Parathyroid adenoma (tissue), 2 donors: ENCODE measurements around the gene DNAH11.

Experiments
- H2AFZ ChIP-seq: fragments of 300-600 bp; sonication (generic); one replicate; pipeline ENCODE4 v1.7.0; 2017; ENCODE audit warnings: antibody characterized with exemption, mild to moderate bottlenecking
- H3K27ac ChIP-seq: fragments of 300-600 bp; sonication (generic); one replicate; pipeline ENCODE4 v1.7.0; 2017
- H3K27me3 ChIP-seq: fragments of 300-600 bp; sonication (generic); one replicate; pipeline ENCODE4 v1.7.0; 2017; ENCODE audit warnings: low read length; ENCODE audit not compliant: control insufficient read depth, insufficient read depth
- H3K36me3 ChIP-seq: fragments of 300-600 bp; sonication (generic); one replicate; pipeline ENCODE4 v1.7.0; 2017; ENCODE audit warnings: low read length; ENCODE audit not compliant: control insufficient read depth, insufficient read depth
- H3K4me1 ChIP-seq: fragments of 300-600 bp; sonication (generic); one replicate; pipeline ENCODE4 v1.7.0; 2017; ENCODE audit warnings: control low read depth
- H3K4me2 ChIP-seq: fragments of 300-600 bp; sonication (generic); one replicate; pipeline ENCODE4 v1.7.0; 2017; ENCODE audit warnings: low read length
- H3K4me3 ChIP-seq: fragments of 300-600 bp; sonication (generic); one replicate; pipeline ENCODE4 v1.7.0; 2017; ENCODE audit warnings: low read depth, low read length
- H3K79me2 ChIP-seq: fragments of 300-600 bp; sonication (generic); one replicate; pipeline ENCODE4 v1.7.0; 2017; ENCODE audit warnings: control low read depth
- H3K9ac ChIP-seq: fragments of 300-600 bp; sonication (generic); one replicate; pipeline ENCODE4 v1.7.0; 2017; ENCODE audit warnings: mild to moderate bottlenecking
- H3K9me3 ChIP-seq: fragments of 300-600 bp; sonication (generic); one replicate; pipeline ENCODE4 v1.7.0; 2017; ENCODE audit warnings: low read length; ENCODE audit not compliant: control insufficient read depth
- CTCF ChIP-seq: fragments of 300-600 bp; sonication (generic); IDR thresholded peaks from one replicate; pipeline ENCODE4 v1.7.0; 2017; ENCODE audit warnings: antibody characterized with exemption, mild to moderate bottlenecking
- donor health status: primary hyperparathyroidism.

Gene DNAH11

GRCh38 chr7:21616091-21616490, 73.3 kb downstream of the DNAH11 start:
- no peaks in the 10 kb centered on the region for H3K9me3 ChIP-seq
- H3K9ac ChIP-seq: no peak overlapping the region
- no peaks in the 10 kb centered on the region for H3K27me3 ChIP-seq
- peaks cover 5% of the 10 kb centered on the region for H3K79me2 ChIP-seq
- H3K4me2 ChIP-seq: peak overlapping the region; percentile 3
- H3K27ac ChIP-seq: peak overlapping the region; percentile 100
- no peak for TF ChIP-seq CTCF
- H3K36me3 ChIP-seq: peaks cover 11% of the 10 kb centered on the region
- no peak overlapping the region for H2AFZ ChIP-seq
- no peak overlapping the region for H3K4me3 ChIP-seq
- H3K4me1 ChIP-seq: peaks cover 63% of the 10 kb centered on the region

- Histone ChIP-seq H3K36me3 (peaks cover 11% of the 10 kb centered on the region), H3K4me1 (peaks cover 59% of the 10 kb centered on the region), H3K79me2 (peaks cover 5% of the 10 kb centered on the region), H3K9ac (peak overlapping the region; percentile 54), H3K9me3 (no peaks in the 10 kb centered on the region), H3K27ac (peak overlapping the region; percentile 100), H3K4me3 (no peak overlapping the region), H3K4me2 (peak overlapping the region; percentile 20), H3K27me3 (no peaks in the 10 kb centered on the region), H2AFZ (no peak overlapping the region)
- TF ChIP-seq CTCF: no peak
Measured at GRCh38 chr7:21616796-21617436, 74.1 kb downstream of the DNAH11 start.

- H3K4me3 ChIP-seq: no peak overlapping the region
- no peaks in the 10 kb centered on the region for H3K9me3 ChIP-seq
- H3K9ac ChIP-seq: peak overlapping the region; percentile 54
- H3K4me1 ChIP-seq: peaks cover 59% of the 10 kb centered on the region
- peak overlapping the region; percentile 20 for H3K4me2 ChIP-seq
- H3K27ac ChIP-seq: peak overlapping the region; percentile 100
- no peaks in the 10 kb centered on the region for H3K27me3 ChIP-seq
- peaks cover 9% of the 10 kb centered on the region for H3K79me2 ChIP-seq
- peaks cover 11% of the 10 kb centered on the region for H3K36me3 ChIP-seq
- no peak for TF ChIP-seq CTCF
- H2AFZ ChIP-seq: no peak overlapping the region
Measured at GRCh38 chr7:21617513-21617912, 74.7 kb downstream of the DNAH11 start.

GRCh38 chr7:21617916-21618390, 75.1 kb downstream of the DNAH11 start:
- H3K36me3 ChIP-seq: peaks cover 11% of the 10 kb centered on the region
- no peak overlapping the region for H2AFZ ChIP-seq
- H3K79me2 ChIP-seq: peaks cover 9% of the 10 kb centered on the region
- H3K9ac ChIP-seq: peak overlapping the region; percentile 75
- no peak overlapping the region for H3K4me3 ChIP-seq
- TF ChIP-seq CTCF: no peak
- peak overlapping the region; percentile 38 for H3K4me2 ChIP-seq
- H3K27ac ChIP-seq: peak overlapping the region; percentile 100
- peaks cover 59% of the 10 kb centered on the region for H3K4me1 ChIP-seq
- no peaks in the 10 kb centered on the region for H3K9me3 ChIP-seq
- no peaks in the 10 kb centered on the region for H3K27me3 ChIP-seq

- peak overlapping the region; percentile 100 for H3K27ac ChIP-seq
Measured at GRCh38 chr7:21618706-21619105, 75.9 kb downstream of the DNAH11 start.

More at GRCh38 chr7:21618706-21619105, 75.9 kb downstream of the DNAH11 start:
- H3K27me3 ChIP-seq: no peaks in the 10 kb centered on the region
- peak overlapping the region; percentile 75 for H3K9ac ChIP-seq
- peaks cover 9% of the 10 kb centered on the region for H3K79me2 ChIP-seq
- H3K4me1 ChIP-seq: peaks cover 59% of the 10 kb centered on the region
- TF ChIP-seq CTCF: no peak
- H3K4me3 ChIP-seq: no peak overlapping the region
- no peaks in the 10 kb centered on the region for H3K9me3 ChIP-seq
- H3K4me2 ChIP-seq: no peak overlapping the region
- H2AFZ ChIP-seq: no peak overlapping the region
- peaks cover 11% of the 10 kb centered on the region for H3K36me3 ChIP-seq
